Spleen (tissue), 11 donors: ENCODE results near the gene TXK. TPM values are rescaled to one million over a fixed set of nuclear protein-coding genes. Genes with fewer than 3 reads are reported as not detected.

Experiments used
- DNase-seq: peaks from one replicate; pipeline ENCODE4 v3.0.0-alpha.2; 2020
- H3K27ac ChIP-seq, 8 donors: fragments of 200-600 bp; sonication (generic) in 7 of 8; 1 replicate in 4 of 8; 2 replicates in 4 of 8; pipeline versions ENCODE4 v1.5.0 to v1.8.0; 2016 to 2021; ENCODE audit warnings: inconsistent platforms in 4 of 8, mild to moderate bottlenecking in 4 of 8, moderate library complexity in 1 of 8
- H3K27me3 ChIP-seq, 7 donors: fragments of 200-600 bp; sonication (generic) in 6 of 7; replicated peaks in 1 of 7; 1 replicate in 4 of 7; 2 replicates in 3 of 7; pipeline versions ENCODE4 v1.5.0 to v1.8.0; 2016 to 2021; ENCODE audit warnings: inconsistent platforms in 3 of 7, mild to moderate bottlenecking in 1 of 7
- H3K36me3 ChIP-seq, 6 donors: fragments of 200-600 bp; sonication (generic) in 5 of 6; 1 replicate in 4 of 6; 2 replicates in 2 of 6; pipeline versions ENCODE4 v1.5.0 to v1.8.0; 2016 to 2021; ENCODE audit warnings: inconsistent platforms in 2 of 6
- H3K4me1 ChIP-seq, 6 donors: fragments of 200-600 bp; sonication (generic) in 5 of 6; 1 replicate in 3 of 6; 2 replicates in 3 of 6; pipeline versions ENCODE4 v1.5.0 to v1.8.0; 2016 to 2021; ENCODE audit warnings: inconsistent platforms in 3 of 6
- H3K4me3 ChIP-seq, 8 donors: fragments of 200-600 bp; sonication (generic) in 7 of 8; 1 replicate in 4 of 8; 2 replicates in 4 of 8; pipeline versions ENCODE4 v1.5.0 to v1.8.0; 2016 to 2021; ENCODE audit warnings: inconsistent platforms in 4 of 8, mild to moderate bottlenecking in 4 of 8, moderate library complexity in 2 of 8
- H3K9me3 ChIP-seq, 8 donors: fragments of 200-600 bp; sonication (generic) in 7 of 8; 1 replicate in 4 of 8; 2 replicates in 4 of 8; pipeline versions ENCODE4 v1.5.0 to v1.8.0; 2016 to 2021; ENCODE audit warnings: inconsistent platforms in 4 of 8
- CTCF ChIP-seq, 11 experiments: fragments of 200-600 bp in 7 of 11; fragments of 450-650 bp in 4 of 11; sonication (generic) in 4 of 11; IDR thresholded peaks in 8 of 11; conservative IDR thresholded peaks in 3 of 11; 1 replicate in 7 of 11; 2 replicates in 4 of 11; pipeline versions ENCODE4 v1.4.0 to v1.8.0; 2016 to 2021; ENCODE audit warnings: antibody characterized with exemption in 11 of 11, inconsistent platforms in 4 of 11, mild to moderate bottlenecking in 1 of 11
- POLR2A ChIP-seq, 3 donors: fragments of 450-650 bp; IDR thresholded peaks; one replicate each; pipeline ENCODE4 v1.5.1; 2017; ENCODE audit warnings: antibody characterized with exemption in 3 of 3, mild to moderate bottlenecking in 1 of 3
- POLR2AphosphoS5 ChIP-seq, 3 donors: sonication (generic); formaldehyde crosslinking; IDR thresholded peaks; one replicate each; pipeline ENCODE4 v1.5.1; 2017; ENCODE audit warnings: antibody characterized with exemption in 3 of 3
- WGBS, 5 donors: extraction: QIAGEN DNeasy Blood & Tissue Kit in 3 of 5; methylation state at CpG; one replicate each; pipeline versions ENCODE4 v1.1.5 to v1.1.7; 2013 to 2018; 5-methylcytosine and 5-hydroxymethylcytosine counted together
- intact Hi-C: fragments of 100-400 bp; cut with DNase I; formaldehyde crosslinking; loops from one replicate; pipeline ENCODE4 v1.15.0; 2023; ENCODE audit warnings: low total_unique reads
- polyA plus RNA-seq, 3 donors: library from polyadenylated mRNA; stranded (reverse); fragments of 200-250 nt; gene quantifications; one replicate each; pipeline ENCODE4 v1.2.1, GENCODE V29; 2013
- total RNA-seq, 7 donors: library from RNA; depleted of rRNA in 3 of 7; stranded (reverse); fragments of >200 nt in 3 of 7; fragmentation: NEBNext Ultra II Directional in 4 of 7; extraction: Animal tissue kit (Norgen Biotek cat#: 25700) in 4 of 7; gene quantifications; one replicate each; pipeline versions ENCODE4 v1.1.0 to v1.2.1, GENCODE V29; 2016 to 2021
- donor health status: healthy with polysubstance abuse.
- donor health status: DM: no; HTN: no; CAD: no; lungs with moderate emphysema.
- donor health status: DM: no; HTN: no; CAD: no.
- donor health status: Bipolar disorder and iron deficiency.
- donor health status: healthy.
- donor health status: DM: no; HTN: no; CAD: no.
- donor health status: DM: yes; HTN: yes; CAD: no.

TXK gene
- total and polyA plus RNA-seq, 10 donors, result 3.3 to 36.6 (median 21.0) TPM

DNA sequence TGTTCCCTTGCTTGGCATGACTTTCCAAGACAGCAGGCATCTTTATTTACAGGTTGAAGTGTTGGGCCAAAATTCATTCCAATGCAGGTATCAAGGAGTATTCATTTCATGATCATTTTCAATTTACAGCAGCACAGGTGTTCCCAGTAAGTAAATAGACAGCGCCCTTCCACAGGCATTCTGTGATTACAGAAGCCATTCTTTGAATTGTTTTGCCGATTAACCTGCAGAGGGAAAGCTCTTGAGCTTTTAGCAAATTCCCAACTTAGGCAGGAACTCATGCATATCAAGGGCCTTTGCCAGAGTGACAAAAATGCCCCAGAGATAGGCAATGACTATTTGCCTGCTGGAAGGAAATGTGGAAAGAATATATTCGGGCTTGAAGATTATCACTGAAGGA, 6.8 kb downstream of the TXK start:
- 60 to 68% (median 65%) methylated on average over 3 of the region's 3 CpGs for WGBS, 5 donors
- Histone ChIP-seq H3K9me3 (no peaks in the 10 kb centered on the region), H3K27me3 (no peaks in the 10 kb centered on the region), H3K36me3 (peaks cover 0 to 18% (median 0%) of the 10 kb centered on the region in 6 donors), H3K4me3 (no peak overlapping the region), H3K4me1 (peaks cover 7 to 56% (median 21%) of the 10 kb centered on the region in 6 donors), H3K27ac (peak overlapping the region in 4 of 8 donors; percentile 34 to 85 (median 59))
- TF ChIP-seq POLR2A (IDR thresholded peaks at IDR 0.05) (no peak), CTCF (IDR thresholded peaks at IDR 0.05 in 8 of 11, conservative IDR thresholded peaks at IDR 0.05 in 3 of 11) (no peak), POLR2AphosphoS5 (IDR thresholded peaks at IDR 0.05) (no peak)
- intact Hi-C loops, result no loop called here
- no peak for DNase-seq

DNA sequence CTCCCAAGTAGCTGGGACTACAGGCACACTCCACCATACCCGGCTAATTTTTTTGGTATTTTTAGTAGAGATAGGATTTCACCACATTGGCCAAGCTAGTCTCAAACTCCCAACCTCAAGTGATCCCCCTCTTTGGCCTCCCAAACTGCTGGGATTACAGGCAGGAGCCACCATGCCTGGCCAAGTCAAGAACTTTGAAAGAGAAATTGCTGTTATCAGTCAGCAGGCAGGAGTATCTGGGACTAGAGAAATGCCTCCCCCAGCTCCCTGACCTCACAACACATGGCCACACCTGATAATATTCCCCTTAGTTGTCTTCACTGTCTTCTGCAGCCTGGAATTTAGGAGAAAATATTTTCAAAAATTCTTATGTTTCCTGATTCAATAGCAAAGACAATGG, 7.4 kb downstream of the TXK start:
- peak overlapping the region in 1 of 8 donors; percentile 85 for H3K27ac ChIP-seq
- peaks cover 0 to 16% (median 0%) of the 10 kb centered on the region in 6 donors for H3K36me3 ChIP-seq
- intact Hi-C loops, result no loop called here
- no peaks in the 10 kb centered on the region for H3K9me3 ChIP-seq
- peaks cover 7 to 56% (median 21%) of the 10 kb centered on the region in 6 donors for H3K4me1 ChIP-seq
- TF ChIP-seq POLR2A (IDR thresholded peaks at IDR 0.05) (no peak), CTCF (IDR thresholded peaks at IDR 0.05 in 8 of 11, conservative IDR thresholded peaks at IDR 0.05 in 3 of 11) (no peak), POLR2AphosphoS5 (IDR thresholded peaks at IDR 0.05) (no peak)
- H3K27me3 ChIP-seq, result no peaks in the 10 kb centered on the region
- no peak overlapping the region for H3K4me3 ChIP-seq
- WGBS, 5 donors, result 86 to 100% (median 95%) methylated on average over 1 of the region's 1 CpG
- no peak for DNase-seq

GRCh38 chr4:48124870-48125269, 9.2 kb downstream of the TXK start:
- peaks cover 7 to 42% (median 21%) of the 10 kb centered on the region in 6 donors for H3K4me1 ChIP-seq
- WGBS, 5 donors, result 66 to 81% (median 74%) methylated on average over 2 of the region's 2 CpGs
- intact Hi-C loops, result no loop called here
- no peaks in the 10 kb centered on the region for H3K9me3 ChIP-seq
- no peak for TF ChIP-seq POLR2A (IDR thresholded peaks at IDR 0.05)
- no peak for TF ChIP-seq POLR2AphosphoS5 (IDR thresholded peaks at IDR 0.05)
- H3K27me3 ChIP-seq, result no peaks in the 10 kb centered on the region
- no peak for DNase-seq
- no peak overlapping the region for H3K4me3 ChIP-seq
- peaks cover 0 to 3% (median 0%) of the 10 kb centered on the region in 6 donors for H3K36me3 ChIP-seq
- no peak overlapping the region for H3K27ac ChIP-seq

DNA sequence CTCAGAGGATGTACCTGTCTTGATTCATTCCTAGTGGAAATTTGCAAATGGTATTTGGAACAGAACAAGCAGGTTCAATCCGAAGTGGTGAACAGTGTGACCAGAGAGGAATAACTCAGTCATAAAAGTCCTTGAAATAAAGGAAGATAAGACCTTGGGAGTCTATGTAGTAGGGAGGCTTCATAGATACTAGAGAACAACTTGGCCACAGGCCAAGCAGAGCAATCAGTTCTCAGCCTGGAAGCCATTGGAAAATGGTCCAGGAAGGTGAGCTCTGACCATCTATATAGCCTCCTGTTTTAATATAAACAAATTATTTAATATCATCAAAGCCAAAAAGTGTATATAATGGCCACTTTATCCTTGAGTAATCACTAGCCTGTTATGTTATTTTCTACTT, 11.3 kb downstream of the TXK start:
- Histone ChIP-seq H3K27me3 (no peaks in the 10 kb centered on the region), H3K4me3 (no peak overlapping the region), H3K4me1 (peaks cover 4 to 33% (median 10%) of the 10 kb centered on the region in 6 donors), H3K27ac (no peak overlapping the region), H3K36me3 (no peaks in the 10 kb centered on the region), H3K9me3 (no peaks in the 10 kb centered on the region)
- WGBS, 5 donors, result 72 to 86% (median 78%) methylated on average over 1 of the region's 1 CpG
- TF ChIP-seq POLR2A (IDR thresholded peaks at IDR 0.05) (no peak), POLR2AphosphoS5 (IDR thresholded peaks at IDR 0.05) (no peak), CTCF (IDR thresholded peaks at IDR 0.05 in 8 of 11, conservative IDR thresholded peaks at IDR 0.05 in 3 of 11) (no peak)
- no peak for DNase-seq
- intact Hi-C loops, result no loop called here

DNA sequence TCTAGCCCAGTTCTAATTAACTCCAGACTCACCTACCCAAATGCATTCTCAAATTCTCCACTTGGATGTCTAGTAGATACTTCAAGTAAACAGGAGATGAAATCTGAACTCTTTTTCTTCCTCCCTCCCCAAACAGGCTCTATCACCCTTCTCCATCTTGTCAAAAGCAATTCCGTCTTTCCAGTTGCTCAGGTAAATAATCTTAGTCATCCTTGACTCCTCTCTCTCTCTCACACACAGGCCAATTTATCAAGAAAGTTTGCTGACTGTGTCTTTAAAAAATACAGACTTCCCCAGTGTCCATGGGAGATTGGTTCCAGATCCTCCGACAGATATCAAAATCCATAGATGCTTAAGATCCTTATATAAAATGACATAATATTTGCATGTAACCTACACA, 12.9 kb downstream of the TXK start:
- H3K36me3 ChIP-seq, result no peaks in the 10 kb centered on the region
- no peak overlapping the region for H3K27ac ChIP-seq
- 90 to 96% (median 94%) methylated on average over 2 of the region's 2 CpGs for WGBS, 5 donors
- no peaks in the 10 kb centered on the region for H3K9me3 ChIP-seq
- no peak overlapping the region for H3K4me3 ChIP-seq
- no peaks in the 10 kb centered on the region for H3K27me3 ChIP-seq
- intact Hi-C loops, result no loop called here
- no peak for DNase-seq
- no peak for TF ChIP-seq CTCF (IDR thresholded peaks at IDR 0.05 in 8 of 11, conservative IDR thresholded peaks at IDR 0.05 in 3 of 11)
- TF ChIP-seq POLR2AphosphoS5 (IDR thresholded peaks at IDR 0.05), result no peak
- no peak for TF ChIP-seq POLR2A (IDR thresholded peaks at IDR 0.05)
- peaks cover 0 to 18% (median 0%) of the 10 kb centered on the region in 6 donors for H3K4me1 ChIP-seq
